B cell (primary cell): Measurements from ENCODE around the gene SLC7A9.

ENCODE experiments used
- CTCF ChIP-seq: fragments of 200-600 bp; IDR thresholded peaks from one replicate; pipeline ENCODE4 v1.8.0; 2022; ENCODE audit warnings: antibody characterized with exemption, mild to moderate bottlenecking
- EZH2 ChIP-seq: IDR thresholded peaks from 2 replicates; pipeline ENCODE4 v1.6.1; 2012; ENCODE audit warnings: borderline replicate concordance, low read depth, mild to moderate bottlenecking, moderate library complexity, low read length; ENCODE audit not compliant: insufficient read depth, poor library complexity, severe bottlenecking

DNA sequence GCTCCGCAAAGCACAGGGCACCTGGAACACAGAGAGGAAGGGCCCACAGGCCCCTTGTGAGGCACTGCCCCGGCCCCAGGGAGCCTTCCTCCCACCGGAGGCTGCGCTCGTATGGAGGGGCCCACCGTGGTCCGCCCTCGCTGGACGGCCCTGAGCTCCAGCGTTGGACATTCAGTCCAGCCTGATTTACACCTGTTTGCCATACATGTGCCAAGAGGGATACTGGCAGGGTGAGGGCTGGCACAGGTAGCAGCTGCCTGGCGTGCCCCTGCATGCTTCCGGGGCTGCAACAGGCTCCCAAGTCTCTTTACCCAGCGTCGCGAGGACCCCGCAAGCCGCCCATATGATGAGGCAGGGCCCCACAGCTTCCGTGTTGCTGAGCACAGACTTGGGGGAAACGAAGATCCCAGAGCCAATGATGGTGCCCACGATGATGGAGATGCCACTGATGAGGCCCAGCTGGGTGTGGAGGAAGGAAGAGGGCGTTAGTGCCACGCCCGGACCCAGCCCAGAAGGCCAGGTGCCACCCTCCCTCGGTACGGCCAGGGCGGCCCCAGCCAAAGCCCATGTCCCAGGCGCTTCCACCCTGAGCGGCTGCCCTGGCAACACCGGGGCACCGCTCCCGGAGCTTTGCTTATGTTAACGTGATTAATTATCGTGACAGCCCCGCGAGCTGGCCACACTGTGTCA, 5.1 kb downstream of the SLC7A9 start:
- TF ChIP-seq CTCF (no peak), EZH2 (no peak)
